ENCODE measurements around the gene ADM2.
"Not testable (repeated sequence)": the region's sequence is repeated elsewhere in the genome, so short reads cannot be mapped to it uniquely, and the experiment has no call there.

ADM2 gene

GRCh38 chr22:50506611-50507420 is 25.5 kb downstream of the ADM2 start:
- no peak for DNase-seq (ENCODE audit: low spot score)

GRCh38 chr22:50507421-50507990 is 26.2 kb downstream of the ADM2 start, which contains the start of gene LMF2:
Gene LMF2, minus strand, starts transcription at chr22:50507702. Its CDS starts 27 bp downstream, at chr22:50507675.
- DNase-seq (ENCODE audit: low spot score) = peak; percentile 92

GRCh38 chr22:50507991-50508884 is 26.9 kb downstream of the ADM2 start, which contains the start of gene NCAPH2:
Gene NCAPH2, plus strand, starts transcription at chr22:50508224. Its CDS starts 114 bp downstream, at chr22:50508338.
- peak; percentile 97 for DNase-seq (ENCODE audit: low spot score)

GRCh38 chr22:50508897-50509296 is 27.6 kb downstream of the ADM2 start:
- DNase-seq (ENCODE audit: low spot score) = no peak

- DNase-seq (ENCODE audit: low spot score) = no peak
Observed at GRCh38 chr22:50513175-50513574, 31.8 kb downstream of the ADM2 start.

- DNase-seq (ENCODE audit: low spot score) = no peak
Observed at GRCh38 chr22:50516068-50516467, 34.7 kb downstream of the ADM2 start.

- DNase-seq (ENCODE audit: low spot score) = no peak
Observed at GRCh38 chr22:50516891-50517290, 35.5 kb downstream of the ADM2 start.

- no peak for DNase-seq (ENCODE audit: low spot score)
Observed at GRCh38 chr22:50517495-50518260, 36.3 kb downstream of the ADM2 start.

GRCh38 chr22:50518606-50519005 is 37.3 kb downstream of the ADM2 start:
- no peak for DNase-seq (ENCODE audit: low spot score)

GRCh38 chr22:50519151-50519550 is 37.8 kb downstream of the ADM2 start:
- no peak for DNase-seq (ENCODE audit: low spot score)

- not testable (repeated sequence) for DNase-seq (ENCODE audit: low spot score)
Observed at GRCh38 chr22:50520184-50520583, 38.8 kb downstream of the ADM2 start.

GRCh38 chr22:50520826-50521453 is 39.6 kb downstream of the ADM2 start:
- no peak for DNase-seq (ENCODE audit: low spot score)

- DNase-seq (ENCODE audit: low spot score) = no peak
Observed at GRCh38 chr22:50521710-50522109, 40.4 kb downstream of the ADM2 start.

- DNase-seq (ENCODE audit: low spot score) = no peak
Observed at GRCh38 chr22:50522208-50522805, 41.0 kb downstream of the ADM2 start.

GRCh38 chr22:50522806-50523438 is 41.6 kb downstream of the ADM2 start:
- DNase-seq (ENCODE audit: low spot score) = no peak

GRCh38 chr22:50523458-50523805 is 42.1 kb downstream of the ADM2 start:
- DNase-seq (ENCODE audit: low spot score) = no peak

GRCh38 chr22:50523806-50524675 is 42.7 kb downstream of the ADM2 start:
- no peak for DNase-seq (ENCODE audit: low spot score)

GRCh38 chr22:50524676-50525103 is 43.3 kb downstream of the ADM2 start:
- DNase-seq (ENCODE audit: low spot score) = no peak

- DNase-seq (ENCODE audit: low spot score) = peak; percentile 98
Observed at GRCh38 chr22:50525104-50525857, 43.9 kb downstream of the ADM2 start, which contains the start of gene SCO2. Gene SCO2, minus strand, starts transcription at chr22:50525598. Its CDS starts 1,187 bp downstream, at chr22:50524411.
